ENCODE results near the gene COPE.
A peak's percentile ranks its signal among the peaks of the same experiment; 100 is the strongest.
"Not testable (repeated sequence)": the region's sequence is repeated elsewhere in the genome, so short reads cannot be mapped to it uniquely, and the experiment has no call there.

COPE gene

DNA sequence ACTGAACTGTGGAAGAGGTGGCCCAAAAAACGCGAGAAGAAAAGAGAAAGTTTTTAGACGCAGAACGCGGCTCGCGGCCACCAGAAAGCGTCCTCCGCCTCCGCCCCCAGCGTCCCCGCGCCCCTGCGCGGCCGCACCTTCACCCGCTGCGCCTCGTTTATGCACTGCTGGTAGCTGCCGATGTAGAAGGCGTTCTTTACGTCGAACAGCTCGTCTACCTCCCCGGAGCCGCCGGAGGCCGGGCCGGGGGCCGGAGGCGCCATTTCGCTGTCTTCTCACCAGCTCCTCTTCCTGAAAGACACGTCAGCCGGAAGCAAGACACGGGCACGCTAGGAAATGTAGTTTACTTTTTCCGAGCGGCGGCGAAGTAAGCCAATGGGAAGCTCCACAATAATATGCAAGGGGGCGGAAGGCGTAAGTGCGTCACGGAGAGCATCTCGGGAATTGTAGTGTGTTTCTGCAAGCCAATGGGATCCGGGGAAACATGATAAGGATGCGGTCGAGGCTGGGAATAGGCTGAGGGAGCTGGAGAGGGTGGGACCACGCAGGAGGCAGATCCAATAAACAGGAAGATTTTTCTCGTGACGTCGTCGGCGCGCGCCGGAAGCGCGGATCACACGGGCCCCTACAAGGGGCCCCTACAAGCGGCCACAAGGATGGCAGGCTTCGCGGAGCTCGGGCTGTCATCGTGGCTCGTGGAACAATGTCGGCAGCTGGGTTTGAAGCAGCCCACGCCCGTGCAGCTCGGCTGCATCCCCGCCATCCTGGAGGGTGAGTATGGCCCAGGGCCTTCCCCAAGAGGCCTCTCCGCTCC, at the start of gene COPE, which contains the start of gene DDX49:
Gene COPE (minus strand): TSS at position 302 of the 814 bp plus-strand sequence. CDS start 39 bp downstream, at position 263.
Gene DDX49 (plus strand): TSS at position 630 of the 814 bp plus-strand sequence. CDS start 27 bp downstream, at position 657.
- DNase-seq, result peak; percentile 100

DNA sequence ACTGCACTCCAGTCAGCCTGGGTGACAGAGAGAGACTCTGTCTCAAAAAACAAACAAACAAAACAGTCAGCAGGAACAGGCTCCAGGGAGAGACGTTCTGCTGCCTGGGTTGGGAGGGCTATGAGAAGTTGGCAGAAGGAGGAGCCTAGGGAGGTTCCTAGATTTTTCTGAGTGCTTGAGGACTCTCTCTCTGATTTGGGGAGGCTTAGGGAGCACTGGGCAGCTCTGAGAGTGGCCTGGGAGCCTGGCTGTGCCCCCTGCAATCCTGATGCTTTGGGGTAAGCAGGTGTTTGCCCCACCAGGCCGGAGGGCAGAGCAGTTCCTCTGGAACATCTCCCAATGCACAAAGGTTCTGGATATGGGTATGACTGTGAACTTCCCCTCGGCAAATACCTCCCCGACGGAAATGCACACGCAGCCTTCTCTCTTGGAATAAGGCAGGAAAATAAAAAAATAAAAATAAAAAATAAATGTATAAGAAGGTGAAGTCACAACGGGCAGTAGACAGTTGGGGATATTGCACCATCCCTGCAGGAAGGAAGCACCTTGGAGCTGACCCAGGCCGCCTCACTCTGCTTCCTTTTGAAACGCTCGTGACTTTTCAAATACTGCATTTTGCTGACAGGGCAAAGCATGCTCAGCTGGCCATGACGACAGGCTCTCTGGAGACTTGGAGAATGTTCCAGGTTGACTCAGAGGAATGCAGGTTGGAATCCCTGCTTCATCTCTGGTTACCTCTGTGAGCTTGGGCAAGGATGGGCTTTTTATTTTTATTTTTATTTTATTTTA, 48.4 kb upstream of the COPE start:
- DNase-seq, result no peak

DNA sequence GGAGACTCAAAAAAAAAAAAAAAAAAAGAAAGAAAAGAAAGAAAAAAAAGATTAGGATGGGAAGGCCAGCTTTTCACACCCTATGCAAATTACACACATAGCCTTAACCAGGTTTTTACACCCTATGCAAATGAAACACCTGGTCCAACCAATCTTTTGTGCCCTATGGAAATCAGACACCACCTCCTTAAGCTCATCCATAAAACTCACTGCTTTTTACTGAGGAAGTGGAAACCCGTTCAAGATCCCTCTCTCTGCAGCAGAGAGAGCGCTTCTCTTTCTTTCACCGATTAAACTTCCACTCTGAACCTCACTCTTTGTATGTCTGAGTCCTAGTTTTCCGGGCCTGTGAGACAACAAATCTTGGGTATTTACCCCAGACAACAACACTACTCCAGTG, 47.1 kb upstream of the COPE start:
- DNase-seq, result peak; percentile 45

DNA sequence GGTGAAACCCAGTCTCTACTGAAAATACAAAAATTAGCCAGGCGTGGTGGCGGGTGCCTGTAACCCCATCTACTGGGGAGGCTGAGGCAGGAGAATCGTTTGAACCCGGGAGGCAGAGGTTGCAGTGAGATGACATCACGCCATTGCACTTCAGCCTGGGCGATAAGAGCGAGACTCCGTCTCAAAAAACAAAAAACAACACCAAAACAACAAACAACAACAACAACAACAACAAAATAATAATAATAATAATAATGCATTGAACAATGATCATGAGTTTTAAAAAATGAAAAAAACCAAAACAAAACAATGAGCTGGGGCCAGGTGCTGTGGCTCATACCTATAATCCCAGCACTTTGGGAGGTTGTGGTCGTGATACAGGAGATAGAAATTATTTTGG, 44.9 kb upstream of the COPE start:
- no peak for DNase-seq

DNA sequence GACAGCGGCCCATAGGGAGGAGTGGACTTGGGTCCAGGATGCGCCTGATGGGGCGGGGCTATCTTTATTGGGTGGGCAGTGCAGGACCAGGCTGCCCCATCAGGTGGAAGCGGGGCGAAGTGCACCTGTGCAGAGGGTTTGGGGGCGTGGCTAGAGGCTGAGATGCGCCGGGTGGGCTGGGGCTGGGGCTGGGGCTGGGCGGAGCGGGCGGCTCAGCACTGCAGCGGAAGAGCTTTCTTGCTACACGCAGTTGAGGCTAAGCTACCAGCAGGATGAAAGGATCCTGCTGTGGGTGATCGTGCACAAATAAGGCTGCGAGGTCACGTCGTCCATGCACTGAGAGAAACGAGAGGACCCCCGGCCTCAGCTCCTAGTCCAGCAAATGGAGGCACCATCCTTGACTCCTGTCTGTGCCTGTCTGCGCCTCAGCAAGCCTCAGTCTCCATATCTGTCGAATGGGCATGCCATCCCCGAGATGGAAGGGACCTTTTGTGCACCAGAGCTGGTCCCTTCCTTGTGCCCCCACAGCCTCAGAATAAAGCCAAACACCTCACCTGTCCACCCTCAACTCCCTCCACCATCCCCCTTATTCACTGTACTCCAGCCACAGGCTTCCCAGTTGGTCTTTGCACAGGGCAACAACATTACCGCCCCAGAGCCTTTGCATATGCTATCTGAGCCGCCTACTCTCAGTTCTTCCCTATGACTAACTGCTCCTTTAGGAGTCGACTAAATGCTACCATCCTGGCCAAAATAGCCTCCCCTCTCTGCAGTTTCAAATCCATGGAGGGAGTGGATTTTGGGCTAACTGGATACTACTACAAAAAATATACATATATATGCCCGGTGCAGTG, 42.8 kb upstream of the COPE start:
- DNase-seq, result peak; percentile 61

DNA sequence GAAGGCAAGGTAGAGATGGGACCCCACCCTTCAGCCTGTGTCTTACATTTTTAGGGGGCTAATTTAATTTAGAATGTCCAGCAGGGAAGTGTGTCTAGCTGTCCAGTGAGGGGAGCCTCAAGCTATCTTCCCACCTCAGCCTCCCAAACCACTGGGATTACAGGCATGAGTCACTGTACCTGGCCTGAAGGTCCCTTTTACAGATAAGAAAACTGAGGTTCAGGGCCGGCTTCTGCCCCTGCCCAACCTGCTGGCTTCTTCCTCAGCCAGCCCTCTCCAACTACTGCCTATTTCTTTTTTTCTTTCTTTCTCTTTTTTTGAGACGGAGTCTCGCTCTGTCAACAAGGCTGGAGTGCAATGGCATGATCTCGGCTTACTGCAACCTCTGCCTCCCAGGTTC, 41.2 kb upstream of the COPE start:
- DNase-seq, result no peak

DNA sequence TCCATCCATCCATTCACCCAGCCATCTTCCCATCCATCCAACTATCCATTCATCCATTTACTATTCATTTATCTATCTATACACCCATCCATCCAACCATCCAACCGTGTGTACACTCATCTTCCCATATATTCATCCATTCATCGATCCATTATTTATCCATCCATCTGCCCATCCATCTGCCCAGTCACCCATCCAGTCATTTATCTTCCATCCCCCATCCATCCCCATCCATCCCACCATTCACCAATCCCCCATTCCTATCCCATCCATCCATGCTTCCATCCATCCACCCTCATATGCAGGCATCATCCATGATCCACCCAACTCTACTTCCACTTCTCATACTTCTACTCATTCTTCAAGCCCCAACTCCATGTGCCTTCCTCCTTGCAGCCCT, 35.9 kb upstream of the COPE start:
- DNase-seq, result no peak

DNA sequence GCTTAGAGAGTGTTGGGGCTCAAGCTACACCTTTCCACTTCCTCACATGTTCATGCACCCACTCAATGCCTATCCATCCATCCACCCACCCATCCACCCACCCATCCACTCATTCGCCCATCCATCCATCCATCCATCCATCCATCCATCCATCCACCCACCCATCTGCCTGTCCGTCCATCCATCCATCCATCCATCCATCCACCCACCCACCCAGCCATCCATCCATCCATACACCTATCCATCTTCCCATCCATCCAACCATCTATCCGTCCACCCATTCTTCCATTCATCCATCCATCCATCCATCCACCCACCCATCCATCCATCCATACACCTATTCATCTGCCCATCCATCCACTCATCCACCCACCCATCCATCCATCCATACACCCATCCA, 34.9 kb upstream of the COPE start:
- DNase-seq, result no peak

DNA sequence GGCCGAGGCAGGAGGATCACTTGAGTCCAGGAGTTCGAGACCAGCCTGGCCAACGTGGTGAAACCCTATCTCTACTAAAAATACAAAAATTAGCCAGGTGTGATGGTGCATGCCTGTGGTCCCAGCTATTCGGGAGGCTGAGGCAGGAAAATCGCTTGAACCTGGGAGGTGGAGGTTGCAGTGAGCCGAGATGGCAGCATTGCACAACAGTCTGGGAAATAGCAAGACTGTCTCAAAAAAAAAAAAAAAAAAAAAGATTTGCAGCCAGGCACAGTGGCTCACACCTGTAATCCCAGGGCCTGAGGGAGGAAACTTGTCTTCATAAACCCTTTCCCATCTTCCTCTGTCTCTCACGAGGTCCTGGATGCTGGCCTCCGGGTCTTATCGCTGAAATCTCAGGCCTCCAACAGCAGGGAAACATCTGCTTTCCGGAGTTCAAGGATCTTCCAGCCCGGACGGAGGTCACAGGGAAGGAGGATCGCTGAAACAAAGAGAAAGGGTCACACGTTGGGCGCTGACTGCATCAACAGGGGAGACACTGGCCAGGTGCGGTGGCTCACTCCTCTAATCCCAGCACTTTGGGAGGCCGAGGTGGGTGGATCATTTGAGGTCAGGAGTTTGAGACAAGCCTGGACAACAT, 33.3 kb upstream of the COPE start:
- not testable (repeated sequence) for DNase-seq

DNA sequence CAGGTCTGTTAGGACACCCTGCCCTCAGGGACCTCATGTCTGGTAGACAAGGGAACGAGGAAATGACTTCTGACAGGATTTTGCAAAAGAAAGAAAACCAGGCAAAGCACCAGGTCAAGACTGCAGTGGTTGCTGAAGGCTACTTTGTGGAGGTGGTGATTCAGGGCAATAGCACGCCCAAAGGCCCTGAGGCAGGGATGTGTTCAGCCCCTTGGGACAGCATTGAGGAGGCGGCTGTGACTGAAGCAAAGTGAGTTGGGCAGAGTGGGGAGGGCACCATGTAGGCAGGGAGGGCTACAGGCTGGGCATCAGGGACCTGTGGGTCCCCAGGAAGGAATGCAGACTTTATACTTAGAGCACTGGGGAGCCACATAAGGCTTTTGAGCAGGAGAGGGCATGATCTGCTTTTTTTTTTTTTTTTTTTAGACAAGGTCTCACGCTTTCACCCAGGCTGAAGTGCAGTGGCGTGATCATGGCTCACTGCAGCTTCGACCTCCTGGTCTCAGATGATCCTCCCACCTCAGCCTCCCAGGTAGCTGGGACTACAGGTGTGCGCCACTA, 32.6 kb upstream of the COPE start:
- no peak for DNase-seq

DNA sequence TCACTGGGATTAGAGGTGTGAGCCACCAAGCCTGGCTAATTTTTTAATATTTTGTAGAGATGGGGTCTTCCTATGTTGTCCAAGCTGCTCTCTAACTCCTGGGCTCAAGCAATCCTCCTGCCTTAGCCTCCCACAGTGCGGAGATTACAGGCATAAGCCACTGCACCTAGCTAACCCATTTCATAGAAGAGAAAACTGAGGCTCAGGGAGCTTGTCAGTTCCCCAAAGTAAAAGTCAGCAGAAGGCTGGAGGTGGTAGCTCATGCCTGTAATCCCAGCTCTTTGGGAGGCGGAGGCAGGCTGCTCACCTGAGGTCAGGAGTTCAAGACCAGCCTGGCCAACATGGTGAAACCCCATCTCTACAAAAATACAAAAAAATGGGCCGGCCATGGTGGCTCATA, 30.7 kb upstream of the COPE start:
- DNase-seq, result no peak

DNA sequence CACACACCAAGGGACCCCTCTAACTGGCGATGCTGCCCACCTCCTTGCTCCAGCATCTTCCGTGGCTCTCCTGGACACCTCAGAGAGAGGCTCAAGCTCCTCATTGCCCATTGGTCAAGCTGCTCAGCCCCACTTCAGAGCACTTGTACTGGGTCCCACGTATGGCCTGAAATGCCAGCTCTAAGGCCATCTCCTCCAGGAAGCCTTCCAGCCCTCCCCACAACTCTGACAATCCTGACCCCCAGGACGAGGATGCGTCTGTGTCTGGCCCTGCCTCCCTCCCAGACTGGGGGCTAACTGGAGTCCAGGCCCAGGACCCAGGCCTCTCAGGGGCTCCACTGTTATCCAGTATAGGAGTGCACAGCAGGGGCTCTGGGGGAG, 29.8 kb upstream of the COPE start:
- no peak for DNase-seq

DNA sequence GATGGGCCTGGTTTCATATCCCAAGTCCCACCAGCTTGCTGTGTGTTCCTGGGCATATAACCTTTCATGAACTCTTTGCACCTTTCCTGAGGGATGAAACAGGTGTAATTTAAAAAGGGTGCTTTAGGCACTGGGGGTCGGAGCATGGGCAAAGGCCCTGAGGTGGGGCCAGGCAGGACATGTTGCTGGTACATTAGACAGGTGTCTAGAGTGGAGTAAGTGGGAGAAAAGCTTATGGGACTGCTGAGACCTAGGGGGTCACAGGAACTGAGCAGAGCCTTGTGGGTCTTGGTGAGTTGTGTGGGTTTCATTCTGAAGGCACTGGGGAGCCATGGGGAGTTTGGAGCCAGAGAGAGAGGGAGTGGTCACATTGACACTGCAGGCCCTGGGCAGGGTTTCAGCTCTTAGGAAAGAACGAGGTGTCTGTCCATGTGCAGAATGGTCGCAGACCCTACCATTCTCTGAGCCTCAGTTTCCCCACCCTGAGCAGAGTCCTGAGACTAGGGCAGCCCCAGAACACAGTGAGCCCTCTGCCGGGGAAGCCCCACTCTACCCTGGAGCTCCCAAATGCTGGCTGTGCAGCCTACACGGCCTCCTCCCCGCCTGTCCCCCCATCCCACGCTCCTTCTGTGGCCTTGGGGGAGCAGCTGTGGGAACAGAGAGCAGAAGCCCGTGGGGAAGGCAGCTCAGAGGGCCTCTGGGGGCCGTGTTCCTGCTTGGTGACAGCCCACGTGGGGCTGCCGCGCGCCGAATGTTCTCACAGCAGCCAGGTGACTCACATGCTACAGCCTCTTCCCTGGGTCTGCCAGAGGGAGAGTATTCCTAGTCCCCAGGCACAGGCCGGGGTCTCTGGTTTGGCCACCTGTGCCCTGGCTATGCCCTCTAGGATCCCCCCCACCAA, 29.1 kb upstream of the COPE start:
- no peak for DNase-seq

DNA sequence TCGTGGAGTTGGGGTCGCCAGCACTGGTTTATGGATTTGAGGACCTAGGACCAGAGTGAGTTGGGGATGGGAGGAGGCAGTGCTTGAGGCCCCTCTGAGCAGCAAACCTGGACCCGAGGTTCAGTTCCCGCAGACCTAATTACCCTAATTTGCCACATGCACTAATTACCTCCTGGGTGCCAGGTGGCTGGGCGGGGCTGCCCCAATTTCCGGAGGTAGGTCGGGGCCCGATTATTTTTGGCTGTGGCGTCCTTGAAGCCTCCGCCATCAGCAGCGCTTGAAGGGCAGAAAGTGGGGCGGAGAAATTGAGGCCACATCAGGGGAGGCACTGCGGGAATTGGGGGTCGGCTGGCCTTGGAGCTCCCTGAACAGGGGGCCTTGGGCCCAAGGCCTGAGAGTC, 27.7 kb upstream of the COPE start:
- DNase-seq, result peak; percentile 71

DNA sequence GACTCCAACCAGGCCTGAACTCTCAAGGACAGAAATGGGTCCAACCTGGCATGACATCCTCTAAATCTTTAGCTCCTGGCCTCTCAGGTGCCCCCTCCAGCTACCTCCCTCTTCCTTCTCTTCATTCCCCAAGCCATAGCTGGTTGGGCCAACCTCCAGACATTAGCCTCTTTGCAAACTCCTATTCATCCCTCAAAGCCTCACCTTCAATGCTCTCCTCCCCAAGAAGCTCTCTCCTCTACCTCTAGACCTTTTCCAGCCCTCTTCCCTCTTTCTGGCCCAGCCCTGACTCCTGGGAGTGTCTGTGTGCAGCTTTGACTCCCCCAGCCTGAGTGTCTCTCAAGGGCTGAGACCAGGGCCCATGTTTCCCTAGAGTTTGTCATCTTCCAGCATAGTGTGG, 27.1 kb upstream of the COPE start:
- no peak for DNase-seq

DNA sequence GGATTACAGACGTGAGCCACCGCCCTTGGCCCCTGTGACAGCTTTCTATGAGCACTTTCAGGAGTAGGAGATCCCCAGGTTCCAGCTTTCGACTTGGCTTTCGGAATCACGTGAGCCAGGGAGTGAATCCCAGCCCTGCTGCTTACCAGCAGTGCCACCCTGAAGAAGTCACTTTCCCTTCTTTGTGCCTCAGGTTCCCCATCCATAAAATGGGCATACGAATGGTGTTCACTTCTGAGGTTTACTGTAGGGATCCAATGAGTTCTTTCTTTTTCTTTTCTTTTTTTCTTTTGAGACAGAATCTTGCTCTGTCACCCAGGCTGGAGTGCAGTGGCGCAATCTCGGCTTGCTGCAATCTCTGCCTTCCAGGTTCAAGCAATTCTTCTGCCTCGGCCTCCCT, 26.1 kb upstream of the COPE start:
- no peak for DNase-seq

DNA sequence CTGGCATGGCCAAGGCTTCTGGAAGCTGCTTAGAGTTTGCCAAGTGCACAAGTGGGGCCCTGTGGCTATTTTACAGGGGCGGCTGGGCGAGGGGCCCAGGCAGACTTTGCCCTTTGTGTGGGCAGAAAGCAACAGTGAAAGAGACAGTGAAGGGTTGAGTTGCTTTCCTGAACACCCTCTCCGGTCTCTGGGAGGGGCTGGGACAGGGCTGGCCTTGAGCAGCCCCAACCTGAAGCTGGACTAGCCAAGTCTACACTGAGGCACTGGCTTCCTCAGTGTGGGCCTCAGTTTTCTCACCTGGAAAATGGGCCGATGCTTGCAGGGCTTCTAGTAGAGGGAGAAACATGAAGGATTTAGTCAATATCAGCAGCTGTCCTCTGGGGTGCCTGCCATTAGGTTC, 24.3 kb upstream of the COPE start:
- DNase-seq, result no peak

DNA sequence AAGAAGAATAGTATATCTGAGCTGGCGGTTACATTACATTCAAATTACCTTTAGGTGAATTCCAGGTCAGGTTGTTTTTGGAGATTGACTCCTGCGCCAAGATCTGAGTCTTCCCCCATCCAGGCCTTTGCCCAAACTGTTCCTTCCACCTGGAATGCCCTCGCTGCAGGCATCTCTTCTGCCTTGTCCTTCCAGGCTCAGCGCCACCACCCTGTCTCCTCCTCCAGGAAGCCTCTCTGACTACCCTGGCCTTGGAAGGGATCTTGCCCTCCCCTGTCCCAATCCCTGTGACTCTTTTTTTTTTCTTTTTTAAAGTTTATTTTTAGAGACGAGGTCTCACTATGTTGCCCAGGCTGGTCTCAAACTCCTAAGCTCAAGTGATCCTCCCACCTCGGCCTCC, 23.5 kb upstream of the COPE start:
- no peak for DNase-seq

DNA sequence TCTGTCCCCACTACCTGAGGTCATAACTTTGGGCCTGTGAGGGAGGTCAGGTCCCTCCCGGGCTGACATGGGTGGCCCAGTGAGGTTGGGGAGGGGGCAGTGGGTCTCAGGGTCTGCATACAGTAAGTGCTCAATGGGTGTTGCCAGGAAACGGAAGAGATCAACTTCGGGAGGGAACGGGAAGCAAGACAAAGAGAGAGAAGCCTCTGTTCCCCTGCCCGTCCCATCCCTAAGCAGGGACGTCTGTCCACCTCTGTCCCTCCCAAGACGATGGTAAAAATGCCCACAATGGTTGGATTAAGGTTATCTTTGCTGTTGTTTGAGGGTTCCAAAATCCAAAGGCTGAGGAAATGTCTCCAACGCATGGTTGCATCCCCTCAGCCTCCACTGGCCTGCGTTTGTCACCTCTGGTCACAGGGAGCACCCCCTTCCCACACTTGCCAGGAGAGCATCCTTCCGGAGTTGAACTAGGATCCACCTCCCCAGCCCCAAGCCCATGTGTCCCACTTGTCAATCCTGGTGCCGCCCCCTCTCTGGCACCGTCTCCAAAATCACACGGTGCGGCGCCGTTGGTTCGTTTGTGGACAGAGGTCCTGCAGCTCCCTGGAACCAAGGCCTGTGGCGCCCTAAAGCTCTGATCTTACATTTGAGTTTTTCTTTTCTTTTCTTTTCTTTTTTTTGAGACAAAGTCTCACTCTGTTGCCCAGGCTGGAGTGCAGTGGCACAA, 22.6 kb upstream of the COPE start:
- no peak for DNase-seq

DNA sequence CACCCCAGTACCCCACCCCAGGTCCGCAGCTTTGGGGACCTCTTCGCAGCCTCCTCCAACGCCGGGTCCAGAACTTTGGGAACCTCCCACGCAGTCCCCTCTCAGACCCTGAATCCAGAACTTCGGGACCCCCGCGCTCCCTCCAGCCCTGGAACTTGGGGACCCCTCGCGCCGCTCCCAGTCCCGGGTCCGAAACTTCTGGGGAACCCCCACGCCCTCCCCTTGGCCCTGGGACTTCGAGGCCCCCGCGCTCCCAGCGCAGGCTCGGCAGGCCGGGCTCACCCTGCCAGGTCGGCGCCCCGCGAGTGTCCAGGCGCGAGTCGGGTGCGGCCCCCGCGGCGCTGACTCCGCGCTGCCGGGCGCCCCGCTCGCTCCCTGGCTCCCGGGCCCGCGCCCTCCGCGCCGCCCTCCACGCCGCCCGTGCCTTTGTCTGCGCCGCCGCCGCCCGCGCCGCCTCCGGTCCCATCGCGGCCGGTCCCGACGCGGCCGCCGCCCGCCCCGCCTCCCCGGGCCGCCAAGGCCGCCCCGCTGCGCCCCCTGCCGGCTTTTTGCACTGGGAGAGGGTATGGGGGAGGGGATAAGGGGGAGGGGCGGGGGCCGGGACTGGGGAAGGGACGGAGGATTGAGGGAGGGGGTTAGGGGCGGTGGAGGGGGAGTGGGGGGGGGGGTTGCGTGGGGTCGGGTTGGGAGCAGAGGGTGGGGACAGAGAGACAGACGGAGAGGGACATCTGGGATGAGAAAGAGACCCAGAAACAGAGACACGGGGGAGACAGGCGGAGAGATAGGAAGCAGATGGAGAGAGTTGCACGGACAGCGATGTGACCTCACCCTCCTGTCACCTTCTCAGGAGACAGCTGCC, 21.8 kb upstream of the COPE start, which contains the start of gene HOMER3:
Gene HOMER3 (minus strand): TSS at position 449 of the 859 bp plus-strand sequence. CDS start 2,235 bp downstream, outside the sequence.
- DNase-seq, result peak; percentile 92
